GM04503 (cell line): ENCODE data around the gene HKDC1.
"Not testable (repeated sequence)": the region's sequence is repeated elsewhere in the genome, so short reads cannot be mapped to it uniquely, and the experiment has no call there.

Source experiments
- DNase-seq: peaks from one replicate; pipeline ENCODE4 v3.0.0-alpha.2; 2012; ENCODE audit warnings: low read depth

HKDC1 gene

DNA sequence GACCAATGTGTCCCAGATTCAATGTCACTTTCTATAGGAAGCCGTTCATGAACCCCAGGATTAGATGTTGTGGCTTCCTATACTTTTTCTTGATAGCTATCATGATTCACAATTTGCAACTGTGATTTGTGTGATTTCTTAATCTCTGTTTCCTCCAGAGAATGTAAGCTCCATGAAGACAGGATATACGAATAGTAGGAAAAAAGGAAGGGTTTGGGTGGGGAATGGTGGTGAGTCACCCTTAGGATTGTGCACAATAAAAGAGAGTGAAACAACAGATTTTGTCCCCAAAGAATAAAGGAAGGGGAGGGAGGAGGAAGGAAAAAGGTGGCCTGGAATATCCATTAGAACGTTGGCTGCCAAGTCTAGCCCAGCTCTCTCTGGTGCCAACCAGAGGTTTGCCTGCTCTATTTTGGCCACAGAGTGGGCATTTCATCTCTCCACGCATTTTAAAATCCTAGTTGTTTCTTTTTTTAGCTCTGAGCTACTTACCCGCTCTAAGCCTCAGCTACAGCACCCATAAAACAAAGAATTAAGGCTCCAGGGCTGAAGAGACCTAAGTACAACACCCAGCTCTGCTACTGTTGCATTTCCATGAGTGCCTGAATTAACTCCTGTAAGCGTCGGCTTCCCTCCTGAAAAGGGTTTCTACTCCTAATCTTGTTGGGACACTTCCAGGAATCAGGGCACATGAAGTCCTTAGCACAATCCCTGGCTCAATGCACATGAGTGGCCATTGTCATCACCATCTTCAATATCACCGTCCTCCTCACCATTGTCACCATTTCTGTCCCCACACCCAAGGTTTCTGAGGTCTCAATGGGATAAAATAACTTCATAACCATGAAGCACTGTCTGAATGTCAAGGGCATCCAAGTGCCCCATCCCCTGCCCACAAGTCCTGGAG, 61.6 kb downstream of the HKDC1 start:
- no peak for DNase-seq

DNA sequence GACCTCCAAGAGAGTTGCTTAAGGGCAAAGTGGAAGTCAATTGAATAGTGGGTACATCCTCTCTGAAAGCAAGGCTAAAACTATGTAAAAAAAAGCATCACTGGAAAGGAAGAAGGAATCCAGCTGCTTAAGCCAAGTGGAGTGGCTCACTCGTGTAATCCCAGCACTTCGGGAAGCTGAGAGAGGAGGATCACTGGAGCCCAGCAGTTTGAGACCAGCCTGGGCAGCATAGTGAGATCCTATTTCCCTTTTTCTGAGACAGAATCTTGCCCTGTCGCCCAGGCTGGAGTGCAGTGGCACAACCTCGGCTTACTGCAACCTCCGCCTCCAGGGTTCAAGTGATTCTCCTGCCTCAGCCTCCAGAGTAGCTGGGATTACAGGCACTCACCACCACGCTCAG, 64.3 kb downstream of the HKDC1 start:
- not testable (repeated sequence) for DNase-seq

DNA sequence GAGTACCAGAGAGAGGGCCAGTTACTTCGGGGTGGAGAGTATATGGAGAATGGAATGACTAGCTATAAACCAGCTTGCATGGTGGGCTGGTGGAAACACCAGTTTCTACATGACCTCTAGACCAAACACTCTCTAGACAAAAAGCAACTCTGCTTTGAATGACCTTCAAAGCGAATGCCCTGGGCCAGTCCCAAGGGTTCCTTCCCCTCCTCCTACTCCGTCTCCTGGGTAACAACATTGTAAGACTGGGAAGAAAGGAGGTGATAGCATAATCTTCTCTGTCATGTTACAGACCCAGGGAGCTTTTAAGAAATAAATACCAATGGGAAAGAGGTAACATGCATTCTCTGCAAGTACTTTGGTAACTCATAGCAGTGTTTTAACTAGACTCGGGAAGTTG, 65.6 kb downstream of the HKDC1 start:
- DNase-seq, result no peak

DNA sequence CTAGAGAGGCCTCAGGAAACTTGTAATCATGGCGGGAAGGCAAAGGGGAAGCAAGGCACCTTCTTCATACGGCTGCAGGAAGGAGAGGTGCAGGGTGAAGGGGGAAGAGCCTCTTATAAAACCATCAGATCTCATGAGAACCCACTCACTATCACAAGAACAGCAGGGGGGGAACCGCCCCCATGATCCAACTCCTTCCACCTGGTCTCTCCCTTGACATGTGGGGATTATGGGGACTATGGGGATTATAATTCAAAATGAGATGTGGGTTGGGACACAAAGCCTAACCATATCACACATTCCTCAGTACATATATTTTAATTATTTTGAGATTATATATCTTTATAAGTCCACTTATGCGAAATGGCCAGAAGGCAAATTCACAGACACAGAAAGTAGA, 67.0 kb downstream of the HKDC1 start:
- no peak for DNase-seq

DNA sequence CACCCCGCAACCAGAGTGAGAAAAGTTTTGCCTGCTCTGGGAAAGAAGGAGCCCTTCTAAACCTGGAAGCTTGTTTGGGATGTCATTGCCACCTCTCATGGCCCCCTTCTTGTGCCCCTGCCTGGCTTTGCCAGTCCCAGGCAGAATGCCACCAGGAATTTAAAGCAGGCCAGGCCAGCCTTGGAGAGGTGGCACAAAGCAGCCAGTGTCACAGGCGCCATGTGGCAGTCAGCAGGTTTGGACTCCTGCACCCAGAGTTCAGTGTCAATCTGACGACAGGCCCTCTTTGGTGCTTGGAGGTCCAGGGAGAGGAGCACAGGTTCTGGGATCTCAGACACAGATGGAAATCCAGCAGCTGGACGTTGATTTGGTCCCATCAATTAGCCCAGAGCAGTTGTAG, 70.9 kb downstream of the HKDC1 start:
- no peak for DNase-seq

DNA sequence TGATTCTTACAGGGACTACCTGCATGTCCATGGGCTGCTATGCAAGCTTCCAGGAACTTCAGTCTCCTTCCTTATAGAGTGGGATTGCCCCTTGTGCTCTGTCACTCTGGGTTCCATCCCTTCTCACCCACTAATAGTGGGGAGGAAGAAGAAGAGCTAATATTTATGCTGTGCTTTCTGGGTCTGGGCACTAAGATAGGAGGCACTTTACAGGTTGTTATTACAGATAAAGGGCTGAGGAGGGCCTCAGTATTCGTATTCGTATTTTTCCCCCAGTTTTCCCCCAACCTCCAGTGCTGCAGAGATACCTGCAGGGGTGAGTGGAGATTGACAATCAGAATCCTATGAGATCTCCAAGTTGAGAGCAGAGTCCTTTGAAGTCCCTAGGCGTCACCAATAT, 72.3 kb downstream of the HKDC1 start:
- DNase-seq, result no peak

DNA sequence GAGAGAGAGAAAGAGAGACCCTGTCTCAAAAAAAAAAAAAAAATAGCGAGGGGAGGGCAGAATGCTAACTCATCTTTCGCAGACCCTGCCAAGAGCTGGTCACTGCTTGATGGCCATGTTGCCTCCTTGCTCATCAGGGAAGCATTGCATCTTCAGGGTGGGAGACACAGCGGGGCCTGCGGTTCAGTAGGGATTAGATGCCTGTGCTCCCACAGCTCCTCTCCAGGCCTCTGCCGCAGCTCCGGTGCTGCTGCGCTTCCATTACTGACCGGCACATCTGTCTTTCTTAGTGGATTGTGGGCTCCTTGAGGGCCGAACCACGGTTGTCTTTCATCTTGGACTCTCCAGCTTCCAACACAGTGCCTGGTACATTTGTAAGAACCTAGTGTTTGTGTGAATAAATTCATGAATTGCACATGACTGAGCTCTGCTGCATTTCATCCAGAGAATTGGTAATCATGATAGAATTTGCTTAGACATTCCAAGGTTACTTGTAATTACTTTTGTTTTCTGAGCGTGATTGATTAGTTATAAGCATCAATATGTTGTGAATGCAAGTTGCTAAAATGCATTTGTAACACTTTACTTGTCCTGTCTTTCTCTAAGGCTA, 75.0 kb downstream of the HKDC1 start:
- no peak for DNase-seq

DNA sequence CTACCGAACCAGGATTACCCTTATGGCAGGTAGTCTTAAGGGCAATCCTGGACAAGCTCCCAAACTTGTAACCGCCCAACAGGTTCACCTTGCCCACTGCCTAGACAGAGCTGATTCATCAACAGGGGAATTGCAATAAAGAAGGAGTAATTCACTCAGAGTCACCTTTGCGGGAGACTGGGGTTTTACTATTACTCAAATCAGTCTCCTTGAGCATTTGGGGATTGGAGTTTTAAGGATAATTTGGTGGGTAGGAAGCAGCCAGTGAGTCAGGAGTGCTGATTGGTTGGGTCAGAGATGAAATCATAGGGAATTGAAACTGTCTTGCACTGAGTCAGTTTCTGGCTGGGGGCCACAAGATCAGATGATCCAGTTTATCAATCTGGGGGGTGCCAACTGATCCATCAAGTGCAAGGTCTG, 83.5 kb downstream of the HKDC1 start:
- DNase-seq, result no peak

DNA sequence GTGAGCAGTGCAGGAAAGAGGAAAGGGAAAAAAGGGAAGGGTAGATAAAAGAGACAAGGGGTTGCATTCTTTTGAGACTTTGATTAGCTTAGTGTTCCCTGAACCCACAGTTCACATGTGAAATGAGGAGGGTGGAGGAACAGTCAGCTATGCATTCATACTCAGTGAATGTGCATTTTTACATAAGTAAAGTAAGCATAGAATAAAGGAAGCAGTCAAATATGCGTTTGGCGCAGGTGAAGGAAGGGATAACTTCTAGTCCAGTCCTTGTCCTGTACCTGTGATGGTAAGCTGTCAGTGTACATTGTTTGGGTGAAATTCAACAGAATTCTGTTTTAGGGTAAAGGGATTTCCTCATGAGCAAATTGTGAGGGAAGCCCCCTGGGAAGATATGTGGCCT, 86.3 kb downstream of the HKDC1 start:
- DNase-seq, result no peak

DNA sequence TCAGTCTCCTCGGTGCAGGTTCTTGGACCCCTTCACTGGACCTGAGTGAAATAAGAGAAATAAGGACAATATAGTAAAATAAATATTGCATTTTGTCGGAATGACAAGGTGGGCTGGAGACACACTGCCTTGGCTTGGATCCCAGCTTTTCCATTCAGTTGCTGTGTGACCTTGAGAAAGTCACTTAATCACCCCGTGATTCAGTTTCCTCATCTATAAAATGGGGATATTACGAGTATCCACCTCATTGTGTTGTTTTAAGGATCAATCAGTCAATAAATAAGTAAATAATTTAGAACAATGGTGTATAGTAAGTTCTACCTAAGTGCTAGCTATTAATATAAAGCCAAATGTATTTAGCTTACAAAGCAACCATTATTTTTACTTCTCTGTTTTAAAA, 87.3 kb downstream of the HKDC1 start:
- no peak for DNase-seq

DNA sequence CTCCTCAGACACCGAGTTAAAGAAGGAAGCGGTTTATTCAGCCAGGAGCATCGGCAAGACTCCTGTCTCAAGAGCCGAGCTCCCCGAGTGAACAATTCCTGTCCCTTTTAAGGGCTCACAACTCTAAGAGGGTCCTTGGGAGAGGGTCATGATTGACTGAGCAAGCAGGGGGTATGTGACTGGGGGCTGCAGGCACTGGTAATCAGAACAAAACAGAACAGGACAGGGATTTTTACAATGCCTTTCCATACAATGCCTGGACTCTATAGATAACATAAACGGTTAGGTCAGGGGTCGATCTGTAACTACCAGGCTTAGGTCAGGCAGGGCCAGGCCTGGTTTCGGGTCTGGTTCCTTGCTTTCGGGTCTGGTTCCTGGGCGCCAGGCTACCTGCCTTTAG, 88.2 kb downstream of the HKDC1 start:
- not testable (repeated sequence) for DNase-seq

DNA sequence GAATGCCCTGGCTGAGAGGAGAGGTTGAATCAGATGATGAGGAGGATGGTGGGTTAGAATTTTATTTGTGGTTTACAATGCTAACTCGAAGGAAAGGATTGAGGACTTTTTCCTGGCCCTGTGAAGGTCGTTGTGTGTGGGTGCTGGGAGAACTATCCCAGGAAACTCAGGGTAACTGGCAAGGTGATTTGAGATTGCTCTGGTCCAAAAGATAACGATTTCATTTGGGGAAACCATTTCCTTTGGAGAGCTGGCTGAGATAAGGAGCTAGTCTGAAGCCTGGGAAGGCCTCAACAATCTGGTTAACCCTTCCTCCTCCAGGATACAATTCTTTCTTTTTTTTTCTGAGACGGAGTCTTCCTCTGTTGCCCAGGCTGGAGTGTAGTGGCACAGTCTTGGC, 91.2 kb downstream of the HKDC1 start:
- DNase-seq, result no peak

DNA sequence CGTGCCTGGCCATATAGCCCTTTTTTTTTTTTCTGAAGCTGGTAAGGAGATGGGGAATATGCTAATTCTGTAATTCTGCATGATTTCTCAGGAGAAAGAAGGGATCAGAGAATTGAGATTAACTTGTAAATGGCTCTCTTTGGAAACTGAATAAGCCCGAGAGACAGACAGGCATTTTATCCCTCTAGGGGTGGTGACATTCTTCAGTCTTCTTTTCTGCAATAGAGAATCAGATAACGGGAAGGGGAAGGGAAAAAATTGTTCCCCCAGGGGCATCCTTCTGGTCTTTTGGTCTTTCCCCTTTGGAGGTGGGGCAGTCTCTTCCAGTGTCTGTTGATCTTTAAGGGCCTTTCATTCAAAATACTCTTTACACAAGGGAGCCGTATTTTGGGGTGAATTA, 92.4 kb downstream of the HKDC1 start:
- no peak for DNase-seq

DNA sequence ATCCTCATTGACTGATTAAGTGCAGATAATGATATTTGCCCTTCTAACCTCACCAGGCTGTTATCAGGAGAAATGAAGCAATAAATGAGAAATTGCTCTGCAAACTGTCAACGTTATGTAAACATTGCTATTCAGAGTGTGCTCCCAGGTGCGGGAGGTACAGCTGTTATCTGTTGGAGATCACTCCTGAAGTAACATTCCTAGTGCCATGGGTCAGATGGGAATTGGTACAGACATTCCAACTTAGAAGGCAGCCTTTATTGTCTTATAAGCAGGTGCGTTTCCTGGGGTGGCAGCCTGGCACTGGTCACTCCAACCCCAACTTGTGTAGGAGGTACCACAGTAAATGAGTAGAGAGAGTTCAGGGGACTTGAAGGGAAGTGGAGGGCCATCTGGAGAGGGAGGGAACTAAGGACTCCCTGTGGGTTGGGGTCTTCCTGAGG, 95.0 kb downstream of the HKDC1 start:
- DNase-seq, result no peak

DNA sequence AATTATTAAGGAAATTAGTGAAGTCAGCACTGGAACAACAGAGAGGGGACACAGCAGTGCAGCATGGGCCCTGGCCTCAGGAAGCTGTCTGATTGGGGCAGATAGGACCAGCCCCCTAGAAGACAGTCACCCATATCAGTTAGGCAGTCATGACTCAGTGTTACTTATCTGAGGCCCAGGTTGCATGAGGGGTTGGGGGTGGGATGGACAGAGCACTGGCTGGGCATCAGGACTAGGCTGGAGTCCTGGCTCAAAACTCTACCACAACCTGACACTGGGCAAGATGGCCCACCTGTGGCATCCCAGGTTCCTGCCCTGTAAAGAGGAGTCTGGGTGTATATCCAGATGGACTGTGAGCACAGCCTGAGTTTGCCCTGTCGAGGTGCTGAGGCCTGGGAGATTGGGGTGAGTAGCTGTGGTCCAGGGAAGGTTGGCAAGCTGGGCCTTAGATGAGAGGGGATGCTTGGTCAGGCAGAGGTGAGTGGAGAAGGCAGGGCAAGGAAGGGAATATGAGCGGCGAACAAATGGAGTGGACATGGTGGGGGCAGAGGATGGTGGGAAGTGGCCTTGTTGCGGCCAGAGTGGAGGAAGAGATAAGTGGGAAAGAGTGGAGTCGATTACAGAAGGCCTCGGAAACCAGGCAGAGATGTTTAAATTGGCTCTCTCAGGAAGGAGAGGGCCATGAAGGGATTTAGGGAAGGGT, 95.6 kb downstream of the HKDC1 start:
- DNase-seq, result no peak

DNA sequence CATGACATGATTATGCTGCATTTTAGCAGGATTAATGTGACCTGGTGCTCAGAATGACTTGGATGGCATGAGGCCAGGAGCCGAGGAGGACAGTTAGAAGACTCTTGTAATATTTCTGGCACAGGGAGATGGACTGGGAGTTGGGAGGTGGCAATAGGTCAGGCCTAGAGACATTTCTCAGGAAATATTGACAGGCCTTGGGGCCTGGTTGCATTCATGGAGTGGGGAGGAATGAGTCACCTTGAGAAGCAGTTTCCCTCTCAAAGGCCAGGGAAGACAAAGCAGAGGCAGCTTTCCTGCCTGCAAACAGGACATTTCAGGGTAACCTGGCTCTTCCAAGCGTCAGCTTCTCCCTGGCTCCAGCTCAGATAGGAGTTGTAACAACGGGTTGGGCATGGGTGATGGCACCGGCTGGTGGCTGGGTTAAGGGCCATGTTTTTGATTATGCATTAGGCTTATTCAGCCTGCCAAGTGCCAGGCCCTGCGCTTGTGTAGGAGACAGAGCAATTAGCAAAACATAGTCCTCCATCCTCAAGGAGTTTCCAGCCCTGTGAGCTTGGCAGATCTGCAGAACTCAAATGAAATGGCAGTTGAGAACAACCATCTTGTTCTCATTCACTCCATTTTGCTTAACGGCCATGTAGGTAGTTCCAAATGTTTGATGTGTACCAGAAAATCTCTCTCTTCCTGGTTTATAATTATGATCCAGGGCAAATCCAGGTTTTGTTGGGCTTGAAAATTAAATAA, 96.4 kb downstream of the HKDC1 start:
- no peak for DNase-seq
